Loucy (cell line): Measurements from ENCODE around the gene GPER1.

Experiments
- H2AFZ ChIP-seq: fragments of 200-600 bp; sonication (generic); 2 replicates; pipeline ENCODE4 v1.6.0; 2016; ENCODE audit warnings: antibody characterized with exemption, mild to moderate bottlenecking, low read length, moderate library complexity
- H3F3A ChIP-seq: fragments of 200-600 bp; 2 replicates; pipeline ENCODE4 v1.6.0; 2016; ENCODE audit warnings: antibody characterized with exemption, low read depth, mild to moderate bottlenecking
- H3K27me3 ChIP-seq: fragments of 200-600 bp; sonication (generic); 2 replicates; pipeline ENCODE4 v1.6.1; 2014; ENCODE audit warnings: low read length, mild to moderate bottlenecking; ENCODE audit not compliant: insufficient read depth, poor library complexity, severe bottlenecking
- H3K36me3 ChIP-seq: fragments of 200-600 bp; sonication (generic); 2 replicates; pipeline ENCODE4 v1.6.1; 2016; ENCODE audit warnings: low read length; ENCODE audit not compliant: insufficient read depth
- H3K4me1 ChIP-seq: fragments of 200-600 bp; sonication (generic); 2 replicates; pipeline ENCODE4 v1.5.1; 2014; ENCODE audit warnings: low read length, mild to moderate bottlenecking; ENCODE audit not compliant: insufficient read depth, poor library complexity, severe bottlenecking
- H3K4me2 ChIP-seq: fragments of 200-600 bp; sonication (generic); 2 replicates; pipeline ENCODE4 v1.6.0; 2014; ENCODE audit warnings: antibody characterized with exemption, low read length, low read depth, mild to moderate bottlenecking; ENCODE audit not compliant: poor library complexity, severe bottlenecking
- H3K4me3 ChIP-seq: fragments of 200-600 bp; sonication (generic); 2 replicates; pipeline ENCODE4 v1.5.1; 2014; ENCODE audit warnings: low read length, mild to moderate bottlenecking, mixed read lengths; ENCODE audit not compliant: poor library complexity, severe bottlenecking
- H3K79me2 ChIP-seq: fragments of 200-600 bp; sonication (generic); 2 replicates; pipeline ENCODE4 v1.6.1; 2014; ENCODE audit warnings: low read length; ENCODE audit not compliant: insufficient read depth
- H3K9ac ChIP-seq: fragments of 200-600 bp; sonication (generic); 2 replicates; pipeline ENCODE4 v1.6.0; 2014; ENCODE audit warnings: mild to moderate bottlenecking, low read depth, low read length, moderate library complexity; ENCODE audit not compliant: poor library complexity, severe bottlenecking
- H3K9me2 ChIP-seq: fragments of 200-600 bp; sonication (generic); replicated peaks from 2 replicates; pipeline ENCODE4 v1.6.1; 2016; ENCODE audit warnings: low read depth, low read length, mixed read lengths
- H3K9me3 ChIP-seq: fragments of 200-600 bp; sonication (generic); 2 replicates; pipeline ENCODE4 v1.6.1; 2014; ENCODE audit warnings: mild to moderate bottlenecking, antibody characterized with exemption, low read length, low read depth; ENCODE audit not compliant: insufficient read depth
- H4K20me1 ChIP-seq: fragments of 200-600 bp; sonication (generic); 2 replicates; pipeline ENCODE4 v1.6.0; 2014; ENCODE audit warnings: antibody characterized with exemption, low read length, mild to moderate bottlenecking; ENCODE audit not compliant: insufficient read depth, poor library complexity, severe bottlenecking
- CTCF ChIP-seq: fragments of 200-600 bp; sonication (generic); conservative IDR thresholded peaks from 2 replicates; pipeline ENCODE4 v1.5.1; 2014; ENCODE audit warnings: mild to moderate bottlenecking, antibody characterized with exemption, low read length
- EZH2phosphoT487 ChIP-seq: fragments of 200-600 bp; IDR thresholded peaks from 2 replicates; pipeline ENCODE4 v1.6.1; 2018; ENCODE audit warnings: antibody characterized with exemption, mild to moderate bottlenecking, moderate library complexity, borderline replicate concordance

The GPER1 gene

GRCh38 chr7:1131471-1132265 lies 43.8 kb downstream of the GPER1 start:
- H3K4me1 ChIP-seq, result peaks cover 1% of the 10 kb centered on the region
- no peaks in the 10 kb centered on the region for H3K36me3 ChIP-seq
- H2AFZ ChIP-seq, result no peak overlapping the region
- H3K9me2 ChIP-seq, result no peaks in the 10 kb centered on the region
- no peak overlapping the region for H3K4me3 ChIP-seq
- H3K27me3 ChIP-seq, result no peaks in the 10 kb centered on the region
- TF ChIP-seq CTCF (no peak), EZH2phosphoT487 (no peak)
- H3K9ac ChIP-seq, result no peak overlapping the region
- H3K4me2 ChIP-seq, result no peak overlapping the region
- H3K9me3 ChIP-seq, result no peaks in the 10 kb centered on the region
- no peaks in the 10 kb centered on the region for H3F3A ChIP-seq
- H4K20me1 ChIP-seq, result no peaks in the 10 kb centered on the region
- H3K79me2 ChIP-seq, result no peaks in the 10 kb centered on the region

GRCh38 chr7:1134951-1135350 lies 47.0 kb downstream of the GPER1 start:
- Histone ChIP-seq H3K36me3 (no peaks in the 10 kb centered on the region), H3F3A (no peaks in the 10 kb centered on the region), H3K27me3 (no peaks in the 10 kb centered on the region), H4K20me1 (no peaks in the 10 kb centered on the region), H3K9me3 (no peaks in the 10 kb centered on the region), H3K4me2 (no peak overlapping the region), H3K9me2 (no peaks in the 10 kb centered on the region), H3K4me1 (peaks cover 8% of the 10 kb centered on the region), H3K4me3 (no peak overlapping the region), H2AFZ (no peak overlapping the region), H3K9ac (no peak overlapping the region), H3K79me2 (no peaks in the 10 kb centered on the region; the same call in 1 of the 2 replicates)
- TF ChIP-seq EZH2phosphoT487 (no peak), CTCF (no peak)

DNA sequence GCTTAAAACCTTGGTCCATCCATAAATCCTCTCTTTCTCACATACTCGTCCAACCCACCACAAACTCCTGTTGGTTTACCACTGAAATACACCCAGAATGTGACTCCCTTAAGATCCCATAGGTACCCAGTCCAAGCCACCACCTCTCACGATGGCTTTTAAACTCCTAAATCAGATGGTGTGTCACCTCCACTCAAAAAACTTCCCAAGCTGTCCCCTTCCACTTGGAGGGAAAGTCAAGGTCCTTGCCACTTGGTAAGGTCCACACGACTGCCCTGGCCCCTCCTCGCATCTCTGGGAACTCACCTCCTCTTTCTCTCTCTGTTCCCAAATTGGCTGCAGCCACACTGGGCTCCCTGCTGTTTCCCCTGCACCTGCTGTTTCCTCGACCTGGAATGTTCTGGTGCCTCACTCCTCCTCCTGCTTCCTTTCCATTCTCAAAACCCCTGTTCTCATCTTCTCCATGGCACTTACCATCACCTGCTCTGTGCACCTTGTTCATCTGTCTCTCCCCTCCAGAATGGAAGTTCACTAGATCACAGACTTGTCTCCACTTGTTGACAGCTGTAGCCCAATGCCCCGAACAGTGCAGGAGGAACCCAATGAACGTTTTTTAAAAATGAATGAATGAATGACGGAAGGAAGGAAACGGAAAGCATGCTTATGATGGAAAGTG lies 49.1 kb downstream of the GPER1 start:
- H3K9me2 ChIP-seq, result no peaks in the 10 kb centered on the region
- no peaks in the 10 kb centered on the region for H3K36me3 ChIP-seq
- H3K79me2 ChIP-seq, result no peaks in the 10 kb centered on the region; the same call in 1 of the 2 replicates
- peak overlapping the region; percentile 76 for H3K4me3 ChIP-seq
- peak overlapping the region; percentile 93 for H3K4me2 ChIP-seq
- H3K4me1 ChIP-seq, result peaks cover 8% of the 10 kb centered on the region
- H3F3A ChIP-seq, result no peaks in the 10 kb centered on the region
- TF ChIP-seq CTCF (no peak), EZH2phosphoT487 (no peak)
- no peaks in the 10 kb centered on the region for H3K27me3 ChIP-seq
- peak overlapping the region; percentile 89; the same call in 1 of the 2 replicates for H2AFZ ChIP-seq
- H3K9me3 ChIP-seq, result no peaks in the 10 kb centered on the region
- no peaks in the 10 kb centered on the region for H4K20me1 ChIP-seq
- peak overlapping the region; percentile 63 for H3K9ac ChIP-seq
